ENCODE measurements around the gene PRR15L.
"Not testable (repeated sequence)": the region's sequence is repeated elsewhere in the genome, so short reads cannot be mapped to it uniquely, and the experiment has no call there.

PRR15L gene

GRCh38 chr17:47957591-47958490, at the start of gene PRR15L:
TSS of gene PRR15L (minus strand) at chr17:47957883. CDS start at chr17:47953234, 4,649 bp downstream.
- DNase-seq = no peak

GRCh38 chr17:48006936-48007709, 49.4 kb upstream of the PRR15L start:
- DNase-seq = no peak

- no peak for DNase-seq
These were observed 47.3 kb upstream of the PRR15L start for GRCh38 chr17:48004983-48005382.

GRCh38 chr17:48003417-48004151, 45.9 kb upstream of the PRR15L start:
- peak; percentile 99 for DNase-seq

- DNase-seq = no peak
These were observed 45.3 kb upstream of the PRR15L start for GRCh38 chr17:48002916-48003416.

- peak; percentile 52 for DNase-seq
These were observed 44.7 kb upstream of the PRR15L start for GRCh38 chr17:48002266-48002915.

GRCh38 chr17:48001657-48002056, 44.0 kb upstream of the PRR15L start:
- not testable (repeated sequence) for DNase-seq

GRCh38 chr17:48001197-48001596, 43.5 kb upstream of the PRR15L start:
- no peak for DNase-seq

GRCh38 chr17:47999582-47999981, 41.9 kb upstream of the PRR15L start:
- no peak for DNase-seq

GRCh38 chr17:47998044-47998443, 40.4 kb upstream of the PRR15L start:
- DNase-seq = no peak

GRCh38 chr17:47997586-47997985, 39.9 kb upstream of the PRR15L start:
- DNase-seq = no peak

GRCh38 chr17:47996201-47996600, 38.5 kb upstream of the PRR15L start:
- DNase-seq = no peak

GRCh38 chr17:47995241-47995935, 37.7 kb upstream of the PRR15L start:
- no peak for DNase-seq

GRCh38 chr17:47994724-47995123, 37.0 kb upstream of the PRR15L start:
- no peak for DNase-seq

GRCh38 chr17:47993964-47994363, 36.3 kb upstream of the PRR15L start:
- no peak for DNase-seq

GRCh38 chr17:47993031-47993564, 35.4 kb upstream of the PRR15L start:
- DNase-seq = no peak

- no peak for DNase-seq
These were observed 34.5 kb upstream of the PRR15L start for GRCh38 chr17:47992216-47992615.

- DNase-seq = no peak
These were observed 33.5 kb upstream of the PRR15L start for GRCh38 chr17:47990962-47991731.

- no peak for DNase-seq
These were observed 32.0 kb upstream of the PRR15L start for GRCh38 chr17:47989700-47990099.

GRCh38 chr17:47989159-47989558, 31.5 kb upstream of the PRR15L start:
- DNase-seq = no peak

GRCh38 chr17:47988445-47988844, 30.8 kb upstream of the PRR15L start:
- DNase-seq = not testable (repeated sequence)

Data from DMS 273 treated with DMSO at 0.1 percent for 48 hours (cell line).